HG03565 (cell line): ENCODE results near the gene ZNF678.

ENCODE experiments used
- ATAC-seq: cut with Tn5 transposase; IDR thresholded peaks from one replicate; pipeline ENCODE4 v1.9.1; 2021; ENCODE audit warnings: mild to moderate bottlenecking, moderate library complexity; ENCODE audit not compliant: unreplicated experiment

Gene ZNF678

GRCh38 chr1:227563324-227564201, at the start of gene ZNF678:
ZNF678 (plus strand) TSS chr1:227563556; CDS start chr1:227650992, 87,436 bp downstream.
- peak; percentile 94 for ATAC-seq

GRCh38 chr1:227518876-227519275, 44.5 kb upstream of the ZNF678 start:
- ATAC-seq = no peak

DNA sequence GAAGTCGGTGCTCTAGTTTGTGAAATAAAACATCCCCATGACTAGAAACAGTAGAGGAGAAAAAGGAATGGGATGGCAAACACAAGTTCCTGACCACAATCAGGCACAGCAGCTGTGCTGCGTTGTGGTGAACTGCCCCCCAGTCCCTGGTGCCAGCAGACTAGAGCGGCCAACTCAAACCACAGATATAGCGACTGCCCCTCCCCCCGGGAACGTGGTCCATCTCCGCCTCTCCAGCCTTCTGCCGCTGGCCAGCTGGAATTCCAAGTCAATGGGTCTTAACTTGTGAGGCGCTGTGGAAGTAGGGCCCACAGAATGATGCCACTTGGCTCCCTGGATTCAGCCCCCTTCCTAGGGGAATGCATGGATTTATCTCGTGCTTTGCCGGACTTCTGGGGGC, 41.6 kb upstream of the ZNF678 start:
- ATAC-seq = no peak

GRCh38 chr1:227526524-227526923, 36.8 kb upstream of the ZNF678 start:
- ATAC-seq = no peak

DNA sequence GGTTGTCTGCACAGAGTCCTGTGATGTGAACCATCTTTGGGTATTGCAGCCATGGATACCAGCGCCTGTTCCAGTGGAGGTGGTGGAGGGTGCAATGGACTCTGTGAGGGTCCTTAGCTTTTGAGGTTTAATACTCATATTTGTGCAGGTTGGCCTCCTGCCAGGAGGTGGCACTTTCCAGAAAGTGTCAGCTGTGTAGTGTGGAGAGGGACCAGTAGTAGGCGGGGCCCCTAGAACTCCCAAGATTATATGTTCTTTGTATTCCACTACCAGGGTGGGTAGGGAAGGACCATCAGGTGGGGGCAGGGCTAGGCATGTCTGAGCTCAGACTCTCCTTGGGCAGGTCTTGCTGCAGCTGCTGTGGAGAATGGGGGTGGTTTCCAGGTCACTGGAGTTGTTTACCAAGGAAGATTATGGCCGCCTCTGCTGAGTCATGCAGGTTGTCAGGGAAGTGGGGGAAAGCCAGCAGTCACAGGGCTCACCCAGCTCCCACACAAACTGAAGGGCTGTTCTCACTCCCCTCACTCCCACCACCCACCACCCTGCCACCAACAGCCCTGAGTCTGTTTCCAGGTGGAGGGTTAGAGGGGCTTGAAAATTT, 31.2 kb upstream of the ZNF678 start:
- no peak for ATAC-seq

- ATAC-seq = no peak
Measured at GRCh38 chr1:227540170-227541098, 22.9 kb upstream of the ZNF678 start.

DNA sequence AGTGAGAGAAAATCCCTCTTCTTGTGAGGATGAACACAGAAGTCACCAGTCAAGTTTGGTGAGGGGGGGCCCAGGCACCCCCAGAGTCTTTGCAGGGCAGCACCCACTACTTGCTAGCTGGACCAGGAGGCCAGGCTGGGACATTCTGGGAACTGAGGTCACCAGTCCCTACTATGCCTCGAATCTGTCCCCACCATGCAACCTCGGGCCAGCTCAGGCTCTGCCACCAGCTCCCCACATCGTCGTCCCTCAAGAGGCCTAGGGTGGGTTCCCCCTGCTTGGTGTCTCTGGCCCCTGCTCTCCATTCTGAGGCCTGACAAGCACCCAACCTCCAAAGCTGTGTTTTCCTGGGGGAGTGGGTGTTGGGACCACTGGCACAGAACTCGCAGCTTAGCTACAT, 22.2 kb upstream of the ZNF678 start:
- ATAC-seq = no peak

DNA sequence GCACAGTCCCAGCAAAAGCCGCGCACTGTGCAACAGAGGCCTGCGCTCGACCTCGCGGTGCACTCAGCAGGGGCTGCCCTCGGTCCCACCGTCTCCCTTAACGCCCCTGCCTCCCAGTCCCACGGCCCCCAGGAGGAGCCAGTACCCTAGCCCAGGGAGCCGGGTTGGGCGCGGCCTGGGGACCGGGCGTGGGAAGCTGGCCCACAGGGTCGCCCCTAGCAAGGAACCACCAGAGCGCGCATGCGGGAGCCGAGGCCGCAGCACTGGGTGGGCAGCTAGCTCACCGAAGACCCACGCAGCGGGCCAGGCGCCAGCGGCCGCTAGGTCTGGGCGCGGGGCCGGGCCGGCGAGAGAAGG, 21.6 kb upstream of the ZNF678 start:
- peak; percentile 2 for ATAC-seq

DNA sequence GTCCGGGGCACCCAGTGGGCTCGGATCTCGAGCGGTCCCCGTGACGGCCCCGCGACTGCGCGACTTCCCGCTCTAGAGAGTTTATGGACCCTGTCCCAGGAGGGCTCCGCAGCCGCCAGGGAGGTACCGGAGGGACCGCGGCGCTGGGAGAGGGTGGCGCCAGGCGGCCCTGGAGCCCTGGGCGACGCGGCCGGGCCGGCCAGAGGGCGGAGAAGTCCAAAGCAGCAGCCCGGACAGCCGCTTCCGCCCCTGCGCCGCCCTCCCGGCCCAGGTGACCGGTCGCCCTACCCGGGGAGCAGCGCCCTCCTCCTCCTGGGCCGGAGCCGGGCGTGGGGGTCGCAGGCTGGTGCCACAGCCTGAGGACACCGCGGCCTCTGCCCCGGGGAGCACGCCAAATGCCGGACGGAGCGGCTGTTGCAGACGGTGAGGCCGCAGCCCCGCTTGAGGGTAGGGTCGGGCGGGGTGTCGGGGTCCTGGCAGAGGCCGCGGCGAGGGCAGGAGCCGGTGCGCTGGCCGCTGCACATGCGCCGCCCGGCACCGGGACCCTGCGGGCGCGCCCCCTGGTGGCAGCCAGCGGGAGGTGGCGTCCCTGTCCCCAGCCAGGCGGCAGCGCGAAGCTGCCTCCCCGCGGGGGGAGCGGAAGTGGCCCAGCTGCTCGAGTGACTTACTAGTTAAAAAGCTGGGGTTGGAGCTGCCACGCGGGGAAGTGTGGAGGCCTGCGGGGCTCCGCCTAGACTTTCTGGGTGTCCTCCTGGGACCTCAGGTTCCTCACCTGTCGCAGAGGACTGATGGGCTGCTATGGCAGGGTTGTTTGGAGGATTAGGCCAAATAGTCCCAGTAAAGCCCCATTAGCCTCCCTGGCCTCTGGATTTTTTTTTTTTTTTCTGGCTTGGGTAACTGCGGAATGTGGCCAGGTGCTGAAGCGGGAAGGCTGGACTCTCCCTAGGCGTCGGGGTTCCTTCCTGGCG, 20.9 kb upstream of the ZNF678 start:
- peak; percentile 96 for ATAC-seq

DNA sequence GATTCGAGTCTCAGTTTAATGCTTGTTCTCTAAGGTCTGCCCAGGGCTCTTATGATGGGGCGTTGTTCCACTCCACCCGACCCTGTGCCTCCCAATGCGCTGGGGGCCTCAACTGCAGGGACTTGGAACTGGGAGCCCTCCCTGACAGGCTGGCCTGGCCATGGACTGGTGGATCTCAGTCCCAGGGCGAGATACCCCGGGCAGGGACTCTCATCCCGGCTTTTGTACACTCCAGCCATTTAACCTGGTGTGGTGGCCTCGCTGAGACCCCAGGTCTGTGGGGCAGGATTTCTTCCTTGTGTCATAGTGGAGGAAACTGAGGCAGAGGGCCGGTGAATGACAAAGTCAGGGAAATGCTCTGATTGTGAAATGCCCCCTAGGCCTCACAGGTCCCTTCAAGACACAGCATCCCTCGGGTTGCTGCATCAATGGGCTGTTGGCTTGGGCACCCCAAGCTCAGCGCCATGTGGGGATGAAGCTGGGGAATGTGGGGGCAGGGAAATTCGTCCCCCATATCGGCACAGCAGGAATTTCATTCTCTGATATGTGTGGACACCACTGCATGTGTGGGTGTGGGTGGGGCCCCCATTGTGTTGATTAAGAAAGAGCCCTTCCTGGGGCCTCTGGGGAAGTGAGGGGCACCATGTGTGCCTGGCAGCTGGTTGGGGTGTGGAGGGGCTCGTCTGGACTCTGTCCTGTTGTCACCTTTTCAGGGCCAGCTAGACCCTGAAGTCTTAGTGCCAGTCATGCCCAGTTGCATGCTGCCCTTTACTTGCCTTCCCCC, 19.9 kb upstream of the ZNF678 start:
- ATAC-seq = no peak

GRCh38 chr1:227544067-227545050, 19.0 kb upstream of the ZNF678 start:
- no peak for ATAC-seq

DNA sequence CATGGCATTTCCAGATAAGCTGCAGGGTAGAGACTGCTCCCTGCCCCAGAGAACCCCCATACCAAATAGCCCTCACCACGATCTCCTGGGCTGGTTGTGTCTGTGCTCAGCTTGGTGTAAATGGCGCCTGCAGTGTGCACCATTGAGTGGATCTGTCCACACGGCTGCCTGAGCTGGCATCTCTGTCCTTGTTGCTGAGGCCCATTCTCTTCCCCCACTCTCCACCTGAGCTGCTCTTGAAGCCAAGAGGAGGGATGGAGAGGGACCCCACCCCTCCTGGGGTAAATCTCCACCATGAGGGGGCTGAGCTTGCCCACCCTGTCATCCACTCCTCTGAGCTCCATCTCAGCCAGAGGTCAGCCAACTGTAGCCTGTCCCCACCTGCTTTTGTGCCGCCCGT, 18.0 kb upstream of the ZNF678 start:
- ATAC-seq = no peak

- ATAC-seq = no peak
Measured at GRCh38 chr1:227546059-227546458, 17.3 kb upstream of the ZNF678 start.

DNA sequence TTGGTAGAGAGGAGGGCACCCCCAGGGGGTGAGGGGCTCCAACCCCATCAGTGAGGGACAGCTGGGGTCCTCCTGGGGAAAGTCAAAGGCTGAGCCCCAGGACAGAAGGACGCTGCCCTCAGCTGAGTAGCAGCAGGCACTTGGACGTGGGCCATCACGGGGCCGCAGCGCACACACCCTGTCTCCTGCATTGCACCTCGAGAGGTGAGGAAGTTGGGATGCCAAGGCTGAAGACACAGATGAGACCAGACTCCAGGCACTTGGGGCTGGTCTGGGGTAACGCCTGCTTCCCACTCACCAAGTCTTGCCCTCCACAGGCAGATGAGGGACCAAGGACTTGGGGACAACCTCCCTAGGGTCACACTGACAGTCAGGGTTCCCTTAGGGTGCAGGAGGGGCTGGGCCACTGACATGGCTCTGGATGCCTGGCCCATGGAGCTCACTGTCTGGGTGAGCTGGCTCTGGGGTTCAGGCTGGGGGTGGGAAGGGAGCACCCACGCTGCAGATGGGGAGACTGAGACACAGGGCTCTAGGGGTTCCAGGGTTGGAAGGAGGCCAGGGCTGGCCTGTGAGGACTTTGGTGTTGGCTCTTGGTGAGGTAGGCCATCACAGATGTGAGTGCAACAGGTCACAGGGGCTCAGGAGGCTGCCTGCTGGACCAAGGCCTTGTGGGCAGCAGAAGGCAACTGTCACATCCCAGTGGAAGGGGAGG, 16.6 kb upstream of the ZNF678 start:
- ATAC-seq = no peak

DNA sequence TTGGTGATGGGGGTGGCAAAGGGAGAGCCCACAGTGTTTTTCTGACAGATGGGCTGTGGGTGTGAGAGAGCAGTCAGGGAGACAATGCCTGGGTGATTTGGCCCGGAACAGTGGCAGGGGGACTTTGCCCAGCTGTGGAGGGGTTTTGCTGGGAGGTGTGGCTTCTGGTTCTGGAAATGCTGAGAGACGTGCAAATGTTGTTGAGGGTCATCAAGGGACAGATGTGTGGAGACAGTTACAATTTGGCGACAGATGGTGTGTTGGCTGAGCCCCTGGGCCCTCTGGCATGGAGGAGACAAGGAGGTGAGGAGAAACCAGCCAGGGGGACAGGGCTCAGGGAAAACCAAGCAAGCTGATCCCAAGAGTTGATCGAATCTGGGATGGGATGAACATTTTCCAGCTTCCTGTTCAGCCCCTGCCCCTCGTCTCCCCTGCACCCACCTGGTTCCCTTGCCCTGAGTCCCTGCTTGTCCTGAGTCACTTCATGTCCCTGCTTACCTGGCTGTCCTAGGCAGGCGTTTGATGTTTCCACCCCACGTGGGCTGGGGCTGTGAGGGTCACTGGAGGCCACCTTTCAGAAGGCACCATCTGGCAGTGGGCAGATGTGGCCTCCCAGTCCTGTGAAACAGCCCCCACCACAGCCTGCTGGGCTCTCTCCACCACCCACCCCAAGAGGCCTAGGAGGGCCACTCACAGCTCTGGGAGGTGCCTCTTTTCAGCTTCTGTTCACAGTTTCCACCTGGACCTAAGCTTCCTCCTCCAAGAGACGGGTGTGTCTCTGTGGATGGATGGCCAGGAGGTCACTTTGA, 15.8 kb upstream of the ZNF678 start:
- no peak for ATAC-seq

- no peak for ATAC-seq
Measured at GRCh38 chr1:227548119-227548397, 15.3 kb upstream of the ZNF678 start.

- ATAC-seq = no peak
Measured at GRCh38 chr1:227548448-227548847, 14.9 kb upstream of the ZNF678 start.
